ENCODE results near the gene IL27RA.

DNA sequence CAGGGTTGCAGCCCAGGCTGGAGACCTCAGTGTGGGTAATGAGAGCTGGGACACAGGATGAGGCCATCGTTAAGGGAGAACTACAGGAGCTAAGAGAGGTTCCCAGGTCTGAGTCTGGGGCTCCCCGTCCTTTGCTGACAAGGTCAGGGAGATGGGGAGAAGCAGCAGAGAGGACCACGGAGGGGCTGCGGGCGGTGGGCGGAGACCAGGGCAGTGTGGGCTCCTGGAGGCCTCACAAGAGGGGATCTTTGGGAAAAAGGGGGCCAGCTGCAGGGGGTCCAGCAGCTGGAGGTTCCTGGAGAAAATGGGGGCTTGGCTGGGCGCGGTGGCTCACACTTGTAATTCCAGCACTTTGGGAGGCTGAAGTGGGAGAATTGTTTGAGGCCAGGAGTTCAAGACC is 41.5 kb upstream of the IL27RA start:
- TF ChIP-seq SIN3A (IDR thresholded peaks at IDR 0.05; ENCODE audit: borderline replicate concordance, insufficient read depth, low read length): no peak
- TF ChIP-seq POLR2AphosphoS5 (IDR thresholded peaks at IDR 0.05; ENCODE audit: low read depth, low read length): no peak
- no peak for TF ChIP-seq TAF1 (IDR thresholded peaks at IDR 0.05; ENCODE audit: borderline replicate concordance, insufficient read depth, low read length)
- TF ChIP-seq, protein P1, sequence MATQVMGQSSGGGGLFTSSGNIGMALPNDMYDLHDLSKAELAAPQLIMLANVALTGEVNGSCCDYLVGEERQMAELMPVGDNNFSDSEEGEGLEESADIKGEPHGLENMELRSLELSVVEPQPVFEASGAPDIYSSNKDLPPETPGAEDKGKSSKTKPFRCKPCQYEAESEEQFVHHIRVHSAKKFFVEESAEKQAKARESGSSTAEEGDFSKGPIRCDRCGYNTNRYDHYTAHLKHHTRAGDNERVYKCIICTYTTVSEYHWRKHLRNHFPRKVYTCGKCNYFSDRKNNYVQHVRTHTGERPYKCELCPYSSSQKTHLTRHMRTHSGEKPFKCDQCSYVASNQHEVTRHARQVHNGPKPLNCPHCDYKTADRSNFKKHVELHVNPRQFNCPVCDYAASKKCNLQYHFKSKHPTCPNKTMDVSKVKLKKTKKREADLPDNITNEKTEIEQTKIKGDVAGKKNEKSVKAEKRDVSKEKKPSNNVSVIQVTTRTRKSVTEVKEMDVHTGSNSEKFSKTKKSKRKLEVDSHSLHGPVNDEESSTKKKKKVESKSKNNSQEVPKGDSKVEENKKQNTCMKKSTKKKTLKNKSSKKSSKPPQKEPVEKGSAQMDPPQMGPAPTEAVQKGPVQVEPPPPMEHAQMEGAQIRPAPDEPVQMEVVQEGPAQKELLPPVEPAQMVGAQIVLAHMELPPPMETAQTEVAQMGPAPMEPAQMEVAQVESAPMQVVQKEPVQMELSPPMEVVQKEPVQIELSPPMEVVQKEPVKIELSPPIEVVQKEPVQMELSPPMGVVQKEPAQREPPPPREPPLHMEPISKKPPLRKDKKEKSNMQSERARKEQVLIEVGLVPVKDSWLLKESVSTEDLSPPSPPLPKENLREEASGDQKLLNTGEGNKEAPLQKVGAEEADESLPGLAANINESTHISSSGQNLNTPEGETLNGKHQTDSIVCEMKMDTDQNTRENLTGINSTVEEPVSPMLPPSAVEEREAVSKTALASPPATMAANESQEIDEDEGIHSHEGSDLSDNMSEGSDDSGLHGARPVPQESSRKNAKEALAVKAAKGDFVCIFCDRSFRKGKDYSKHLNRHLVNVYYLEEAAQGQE (IDR thresholded peaks at IDR 0.05; ENCODE audit: insufficient read depth in 1 of 2, low read depth in 2 of 2, low read length in 2 of 2): no peak
- no peak for TF ChIP-seq FOXP2 (optimal IDR thresholded peaks at IDR 0.05; ENCODE audit: borderline replicate concordance, extremely low read depth, extremely low read length, insufficient read depth)

All from PFSK-1 (cell line).